MCF 10A (cell line): ENCODE data around the gene CREBBP. TPM values are rescaled to one million over a fixed set of nuclear protein-coding genes. Genes with fewer than 3 reads are reported as not detected.
"Not testable (repeated sequence)": the region's sequence is repeated elsewhere in the genome, so short reads cannot be mapped to it uniquely, and the experiment has no call there.

Experiments
- BruUV-seq: library from RNA; stranded (reverse); fragments of 400-500 nt; replicated peaks from 2 replicates; lab custom pipeline; 2021; lab: Mats Ljungman, UMichigan
- CTCF ChIA-PET: fragments of 300-600 bp; sonication (Branson Sonifier 250); formaldehyde crosslinking; extraction: SDS; loops from one replicate; lab custom pipeline; 2021; ENCODE audit warnings: antibody characterized with exemption, inconsistent platforms; lab: Yijun Ruan, JAX
- POLR2A ChIA-PET: fragments of 300-600, 350-650 bp; sonication (Branson Sonifier 250); formaldehyde crosslinking; extraction: SDS; loops from one replicate; lab custom pipeline; 2020; ENCODE audit warnings: antibody characterized with exemption, inconsistent platforms; lab: Yijun Ruan, JAX
- DNase-seq: peaks from one replicate; pipeline ENCODE4 v3.0.0-alpha.2; 2018; ENCODE audit not compliant: unreplicated experiment
- H3K27ac Mint-ChIP-seq: one replicate; pipeline ENCODE4 v1.8.0; 2022; ENCODE audit warnings: mild to moderate bottlenecking, low read depth, mixed read lengths; ENCODE audit not compliant: unreplicated experiment
- H3K27me3 Mint-ChIP-seq: one replicate; pipeline ENCODE4 v1.8.0; 2022; ENCODE audit warnings: mixed read lengths; ENCODE audit not compliant: insufficient read depth, unreplicated experiment
- H3K36me3 Mint-ChIP-seq: one replicate; pipeline ENCODE4 v1.8.0; 2022; ENCODE audit warnings: mild to moderate bottlenecking, moderate library complexity, mixed read lengths; ENCODE audit not compliant: insufficient read depth, unreplicated experiment
- H3K4me1 Mint-ChIP-seq: one replicate; pipeline ENCODE4 v1.8.0; 2022; ENCODE audit warnings: mixed read lengths; ENCODE audit not compliant: insufficient read depth, unreplicated experiment
- H3K4me3 Mint-ChIP-seq: one replicate; pipeline ENCODE4 v1.8.0; 2022; ENCODE audit warnings: mild to moderate bottlenecking, moderate library complexity, mixed read lengths; ENCODE audit not compliant: unreplicated experiment
- H3K9me3 Mint-ChIP-seq: one replicate; pipeline ENCODE4 v1.8.0; 2022; ENCODE audit warnings: mixed read lengths; ENCODE audit not compliant: unreplicated experiment
- intact Hi-C: fragments of 100-400 bp; cut with micrococcal nuclease; formaldehyde crosslinking; loops from 2 replicates; pipeline ENCODE4 v1.14.1; 2022
- total RNA-seq: library from RNA; stranded (reverse); gene quantifications from 2 replicates; pipeline ENCODE4 v1.2.3, GENCODE V29; 2022
- TF ChIP-seq, protein P1 (sequence below): fragments of 200-600 bp; IDR thresholded peaks from one replicate; pipeline ENCODE4 v1.8.0; 2022; ENCODE audit warnings: antibody characterized with exemption, mild to moderate bottlenecking; ENCODE audit not compliant: unreplicated experiment

The CREBBP gene
- total RNA-seq, 1 experiment from 2014 or later, result 74.0 TPM

DNA sequence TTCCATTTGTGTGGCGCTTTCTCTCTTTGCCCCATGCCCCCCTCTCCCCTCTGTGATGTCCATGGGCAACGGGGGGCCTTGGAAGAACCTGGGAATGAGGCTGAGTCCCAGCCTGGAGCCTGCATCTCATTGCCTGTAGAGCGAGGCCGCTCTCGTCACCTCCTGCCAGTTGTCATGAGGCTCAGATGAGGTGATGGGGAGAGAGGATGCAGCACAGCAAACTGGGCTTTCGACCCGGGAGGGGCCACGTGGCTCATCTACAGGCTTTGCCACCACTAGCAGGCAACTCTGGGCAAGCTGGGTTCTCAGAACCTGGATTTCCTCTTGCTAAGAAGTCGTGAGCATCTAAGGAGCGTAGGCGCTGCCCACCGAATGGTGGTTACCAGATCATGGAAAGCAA is 31.9 kb upstream of the CREBBP start:
- BruUV-seq, result no TSS peak
- no peaks in the 10 kb centered on the region for H3K4me1 Mint-ChIP-seq
- peaks cover 7% of the 10 kb centered on the region for H3K36me3 Mint-ChIP-seq
- H3K27me3 Mint-ChIP-seq, result no peaks in the 10 kb centered on the region
- DNase-seq, result no peak
- H3K27ac Mint-ChIP-seq, result no peak overlapping the region
- intact Hi-C loops, result no loop called here
- H3K9me3 Mint-ChIP-seq, result no peaks in the 10 kb centered on the region
- H3K4me3 Mint-ChIP-seq, result no peak overlapping the region
- ChIA-PET CTCF (no interaction called here), POLR2A (no interaction called here)
- TF ChIP-seq, protein P1, sequence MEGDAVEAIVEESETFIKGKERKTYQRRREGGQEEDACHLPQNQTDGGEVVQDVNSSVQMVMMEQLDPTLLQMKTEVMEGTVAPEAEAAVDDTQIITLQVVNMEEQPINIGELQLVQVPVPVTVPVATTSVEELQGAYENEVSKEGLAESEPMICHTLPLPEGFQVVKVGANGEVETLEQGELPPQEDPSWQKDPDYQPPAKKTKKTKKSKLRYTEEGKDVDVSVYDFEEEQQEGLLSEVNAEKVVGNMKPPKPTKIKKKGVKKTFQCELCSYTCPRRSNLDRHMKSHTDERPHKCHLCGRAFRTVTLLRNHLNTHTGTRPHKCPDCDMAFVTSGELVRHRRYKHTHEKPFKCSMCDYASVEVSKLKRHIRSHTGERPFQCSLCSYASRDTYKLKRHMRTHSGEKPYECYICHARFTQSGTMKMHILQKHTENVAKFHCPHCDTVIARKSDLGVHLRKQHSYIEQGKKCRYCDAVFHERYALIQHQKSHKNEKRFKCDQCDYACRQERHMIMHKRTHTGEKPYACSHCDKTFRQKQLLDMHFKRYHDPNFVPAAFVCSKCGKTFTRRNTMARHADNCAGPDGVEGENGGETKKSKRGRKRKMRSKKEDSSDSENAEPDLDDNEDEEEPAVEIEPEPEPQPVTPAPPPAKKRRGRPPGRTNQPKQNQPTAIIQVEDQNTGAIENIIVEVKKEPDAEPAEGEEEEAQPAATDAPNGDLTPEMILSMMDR, result no peak

DNA sequence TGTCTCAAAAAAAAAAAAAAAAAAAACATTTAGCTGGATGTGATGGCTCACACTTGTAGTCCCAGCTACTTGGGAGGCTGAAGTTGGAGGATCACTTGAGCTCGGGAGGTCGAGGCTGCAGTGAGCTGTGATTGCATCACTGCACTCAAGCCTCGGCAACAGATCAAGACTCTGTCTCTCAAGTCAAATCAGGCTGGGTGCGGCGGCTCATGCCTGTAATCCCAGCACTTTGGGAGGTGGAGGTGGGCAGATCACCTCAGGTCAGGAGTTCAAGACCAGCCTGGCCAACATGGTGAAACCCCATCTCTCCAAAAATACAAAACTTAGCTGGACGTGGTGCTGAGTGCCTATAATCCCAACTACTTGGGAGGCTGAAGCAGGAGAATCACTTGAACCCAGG is 31.2 kb upstream of the CREBBP start:
- H3K36me3 Mint-ChIP-seq, POLR2A ChIA-PET, H3K27me3 Mint-ChIP-seq, H3K9me3 Mint-ChIP-seq, CTCF ChIA-PET, H3K4me3 Mint-ChIP-seq, DNase-seq, H3K4me1 Mint-ChIP-seq, BruUV-seq, H3K27ac Mint-ChIP-seq, intact Hi-C loops: not testable (repeated sequence)

DNA sequence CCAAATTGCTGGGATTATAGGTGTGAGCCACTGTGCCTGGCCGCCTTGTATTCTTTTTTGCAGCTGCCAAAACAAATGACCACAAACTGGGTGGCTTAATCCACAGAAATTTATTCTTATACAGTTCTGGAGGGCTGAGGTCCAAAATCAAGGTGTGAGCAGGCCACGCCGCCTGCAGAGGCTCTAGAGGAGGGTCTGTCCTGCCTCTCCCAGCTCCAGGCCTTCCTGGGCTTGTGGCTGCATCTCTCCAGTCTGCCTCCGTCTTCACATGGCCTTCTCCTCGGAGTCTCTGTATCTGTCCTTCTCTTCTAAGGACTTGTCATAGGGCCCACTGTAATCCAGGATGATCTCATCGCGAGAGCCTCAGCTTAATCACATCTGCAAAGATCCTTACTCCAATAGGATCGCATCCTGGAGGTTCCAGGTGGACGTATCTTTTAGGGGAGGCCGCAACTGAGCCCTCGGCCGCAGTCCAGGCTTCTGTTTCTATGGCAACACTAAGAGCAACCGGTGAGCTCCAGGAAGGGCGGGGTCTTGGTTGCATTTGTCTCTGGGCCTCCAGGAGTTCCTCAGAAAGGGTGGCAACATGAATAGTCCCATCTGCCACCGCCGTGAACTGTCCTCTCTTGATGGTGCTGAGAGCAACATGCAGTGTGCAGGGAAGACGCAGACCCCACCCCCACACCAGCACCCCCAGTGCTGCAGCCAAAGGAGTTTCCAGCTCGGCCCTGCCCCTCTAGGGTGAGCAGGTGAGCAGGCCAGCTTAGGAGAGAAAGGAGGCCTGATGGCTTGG is 29.5 kb upstream of the CREBBP start:
- Mint-ChIP-seq H3K36me3 (peaks cover 7% of the 10 kb centered on the region), H3K9me3 (no peaks in the 10 kb centered on the region), H3K27ac (no peak overlapping the region), H3K4me1 (no peaks in the 10 kb centered on the region), H3K4me3 (no peak overlapping the region), H3K27me3 (no peaks in the 10 kb centered on the region)
- ChIA-PET POLR2A (no interaction called here), CTCF (interaction anchor here (1.7 kb wide), 1 partner anchor 29 kb away, joined by 5 read pairs; no protein-coding TSS in a partner anchor)
- TF ChIP-seq, protein P1, result no peak
- intact Hi-C loops, result no loop called here
- no peak for DNase-seq
- BruUV-seq, result no TSS peak

DNA sequence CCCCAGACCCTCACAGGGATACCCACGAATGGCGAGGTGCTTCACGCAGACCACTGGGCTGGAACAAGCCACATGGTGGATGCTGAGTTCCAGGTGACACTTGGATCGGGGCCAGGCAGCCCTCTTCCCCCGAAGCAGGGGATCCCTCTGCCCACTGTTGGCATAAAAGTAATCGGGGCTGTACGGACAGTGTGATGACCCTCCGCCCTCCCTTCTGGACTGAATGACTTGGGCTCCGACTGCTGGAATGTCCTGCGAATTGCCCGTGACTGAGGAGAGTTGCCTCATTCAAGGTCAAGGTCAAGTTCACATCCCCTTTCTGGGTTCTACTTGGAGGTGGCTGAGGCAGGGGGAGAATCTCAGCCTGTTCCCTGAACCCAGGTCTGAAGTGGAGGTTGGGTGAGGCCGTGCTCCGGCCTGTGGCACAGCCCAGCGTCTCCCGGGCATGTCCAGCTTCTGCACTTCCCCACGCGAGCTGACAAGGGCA is 28.5 kb upstream of the CREBBP start:
- Mint-ChIP-seq H3K27ac (no peak overlapping the region), H3K36me3 (peaks cover 7% of the 10 kb centered on the region), H3K4me3 (no peak overlapping the region), H3K4me1 (no peaks in the 10 kb centered on the region), H3K9me3 (no peaks in the 10 kb centered on the region), H3K27me3 (no peaks in the 10 kb centered on the region)
- CTCF ChIA-PET, result interaction anchor here (1.7 kb wide), 1 partner anchor 30 kb away, joined by 5 read pairs; no protein-coding TSS in a partner anchor
- TF ChIP-seq, protein P1, result no peak
- POLR2A ChIA-PET, result no interaction called here
- intact Hi-C loops, result no loop called here
- no peak for DNase-seq
- BruUV-seq, result no TSS peak
